ENCODE data around the gene MED27. TPM values are rescaled to one million over a fixed set of nuclear protein-coding genes. Genes with fewer than 3 reads are reported as not detected.

MED27 gene
- total RNA-seq, 1 donor from 2014 or later = 28.2 TPM

- TF ChIP-seq CTCF (IDR thresholded peaks at IDR 0.05) = no peak
- Mint-ChIP-seq H3K36me3 (ENCODE audit: low read depth) (no peaks in the 10 kb centered on the region), H3K27me3 (ENCODE audit: low read depth) (peaks cover 87% of the 10 kb centered on the region), H3K4me3 (ENCODE audit: unreplicated experiment) (no peak overlapping the region), H3K27ac (ENCODE audit: unreplicated experiment) (no peak overlapping the region), H3K4me1 (ENCODE audit: low read depth) (no peaks in the 10 kb centered on the region), H3K9me3 (ENCODE audit: low read depth) (no peaks in the 10 kb centered on the region)
- DNase-seq (ENCODE audit: low spot score) = no peak
Measured at GRCh38 chr9:132125361-132125760, 45.7 kb upstream of the MED27 start.

GRCh38 chr9:132124800-132125199, 45.1 kb upstream of the MED27 start:
- Mint-ChIP-seq H3K4me3 (ENCODE audit: unreplicated experiment) (no peak overlapping the region), H3K36me3 (ENCODE audit: low read depth) (no peaks in the 10 kb centered on the region), H3K27ac (ENCODE audit: unreplicated experiment) (no peak overlapping the region), H3K4me1 (ENCODE audit: low read depth) (no peaks in the 10 kb centered on the region), H3K9me3 (ENCODE audit: low read depth) (no peaks in the 10 kb centered on the region), H3K27me3 (ENCODE audit: low read depth) (peaks cover 85% of the 10 kb centered on the region)
- TF ChIP-seq CTCF (IDR thresholded peaks at IDR 0.05) = no peak
- no peak for DNase-seq (ENCODE audit: low spot score)

- TF ChIP-seq CTCF (IDR thresholded peaks at IDR 0.05) = no peak
- no peak overlapping the region for H3K27ac Mint-ChIP-seq (ENCODE audit: unreplicated experiment)
- H3K4me3 Mint-ChIP-seq (ENCODE audit: unreplicated experiment) = no peak overlapping the region
- no peak for DNase-seq (ENCODE audit: low spot score)
- no peaks in the 10 kb centered on the region for H3K9me3 Mint-ChIP-seq (ENCODE audit: low read depth)
- H3K27me3 Mint-ChIP-seq (ENCODE audit: low read depth) = peaks cover 85% of the 10 kb centered on the region
- H3K36me3 Mint-ChIP-seq (ENCODE audit: low read depth) = no peaks in the 10 kb centered on the region
- H3K4me1 Mint-ChIP-seq (ENCODE audit: low read depth) = no peaks in the 10 kb centered on the region
Measured at GRCh38 chr9:132121021-132121420, 41.4 kb upstream of the MED27 start.

GRCh38 chr9:132117694-132118093, 38.0 kb upstream of the MED27 start:
- TF ChIP-seq CTCF (IDR thresholded peaks at IDR 0.05) = no peak
- Mint-ChIP-seq H3K27ac (ENCODE audit: unreplicated experiment) (no peak overlapping the region), H3K4me3 (ENCODE audit: unreplicated experiment) (no peak overlapping the region), H3K9me3 (ENCODE audit: low read depth) (no peaks in the 10 kb centered on the region), H3K27me3 (ENCODE audit: low read depth) (peaks cover 75% of the 10 kb centered on the region), H3K36me3 (ENCODE audit: low read depth) (no peaks in the 10 kb centered on the region), H3K4me1 (ENCODE audit: low read depth) (no peaks in the 10 kb centered on the region)
- no peak for DNase-seq (ENCODE audit: low spot score)

- Mint-ChIP-seq H3K4me3 (ENCODE audit: unreplicated experiment) (no peak overlapping the region), H3K4me1 (ENCODE audit: low read depth) (no peaks in the 10 kb centered on the region), H3K27ac (ENCODE audit: unreplicated experiment) (no peak overlapping the region), H3K9me3 (ENCODE audit: low read depth) (no peaks in the 10 kb centered on the region), H3K27me3 (ENCODE audit: low read depth) (peaks cover 75% of the 10 kb centered on the region), H3K36me3 (ENCODE audit: low read depth) (no peaks in the 10 kb centered on the region)
- no peak for DNase-seq (ENCODE audit: low spot score)
- no peak for TF ChIP-seq CTCF (IDR thresholded peaks at IDR 0.05)
Measured at GRCh38 chr9:132116583-132116982, 36.9 kb upstream of the MED27 start.

Measured in chondrocyte (in vitro differentiated cells).